Activated T-cell treated with anti-CD3 and anti-CD28 coated beads, Interleukin-2, amount 50 U/mL, for 48 hours (primary cell): ENCODE measurements around the gene HDX.
"Not testable (repeated sequence)": the region's sequence is repeated elsewhere in the genome, so short reads cannot be mapped to it uniquely, and the experiment has no call there.

ENCODE experiments used
- DNase-seq, 2 experiments: peaks; one replicate each; pipeline ENCODE4 v3.0.0-alpha.2; 2020

Gene HDX

DNA sequence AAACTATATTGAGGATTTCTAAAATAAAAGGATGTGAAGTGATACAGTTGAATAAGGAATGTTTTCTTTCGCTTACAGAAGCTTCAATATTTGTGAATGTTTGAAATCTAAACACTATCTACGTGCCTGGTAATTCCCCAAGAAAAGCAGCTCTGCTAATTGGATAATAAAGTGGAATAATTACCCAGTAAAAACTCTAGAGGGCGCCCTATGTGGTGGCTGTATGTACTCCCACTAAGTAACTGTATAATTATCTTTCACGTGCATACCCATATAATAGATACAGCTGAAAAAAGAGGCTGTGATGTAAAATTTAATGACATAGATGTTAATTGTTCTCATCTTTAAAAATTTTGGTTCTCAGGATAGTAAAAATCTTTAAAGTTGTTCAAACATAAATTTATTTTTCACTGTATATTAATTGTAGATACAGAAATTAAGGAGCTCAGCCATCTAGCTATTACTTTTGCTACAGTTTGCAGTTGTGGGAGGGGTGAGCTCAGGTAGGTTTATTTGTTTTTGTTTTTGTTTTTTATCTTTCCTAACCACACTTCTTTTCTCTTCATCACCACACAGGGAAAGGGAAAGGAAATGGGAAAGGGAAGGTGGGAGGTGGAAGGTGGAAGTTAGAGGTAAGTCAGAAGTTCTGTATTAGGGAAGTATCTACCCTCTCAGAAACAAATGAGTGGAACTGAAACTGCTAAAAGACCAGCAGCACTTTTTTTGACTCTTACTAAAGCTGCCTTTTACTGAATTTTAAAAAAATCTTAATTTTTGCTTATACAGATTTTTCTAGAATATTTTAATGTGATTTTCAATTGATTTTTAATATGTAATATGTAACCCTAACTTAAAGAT, 162.5 kb downstream of the HDX start:
- DNase-seq = no peak

DNA sequence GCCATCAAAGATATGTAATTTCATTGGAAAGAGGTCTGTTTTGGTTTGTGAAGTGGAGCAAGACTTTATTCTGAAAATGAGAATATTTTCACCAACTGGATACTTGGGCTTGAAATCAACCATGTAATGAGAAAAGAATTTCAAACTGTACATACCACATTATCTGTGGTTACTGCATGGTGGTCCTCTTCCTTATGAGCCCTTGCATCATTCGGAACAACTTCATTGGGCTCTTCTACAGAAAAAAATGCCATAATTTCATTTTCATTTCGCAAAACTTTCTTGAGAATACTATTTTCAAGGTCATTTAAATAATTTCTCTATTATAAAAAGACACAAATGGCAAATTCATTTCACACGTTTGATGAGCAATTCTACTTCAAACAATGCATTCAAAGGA, 165.6 kb downstream of the HDX start:
- DNase-seq = no peak

DNA sequence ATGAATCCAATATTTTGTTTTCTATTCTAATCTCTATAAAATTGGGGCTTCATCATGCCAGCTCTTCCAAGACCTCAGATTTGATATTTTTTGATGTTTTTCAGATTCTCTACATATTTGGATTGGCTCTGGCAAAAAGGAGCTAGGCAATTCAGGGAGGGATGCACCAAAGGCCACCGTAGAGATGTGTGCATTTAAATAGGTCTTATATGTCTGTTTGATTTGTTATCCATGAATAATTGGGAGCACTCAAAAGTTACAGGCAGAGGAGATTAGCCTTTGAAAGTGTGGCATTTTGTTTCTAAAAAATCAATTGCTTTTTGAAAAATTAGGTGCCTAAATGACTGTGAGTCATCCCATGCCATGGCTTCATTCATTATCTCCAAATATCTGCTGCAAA, 167.1 kb downstream of the HDX start:
- no peak for DNase-seq

DNA sequence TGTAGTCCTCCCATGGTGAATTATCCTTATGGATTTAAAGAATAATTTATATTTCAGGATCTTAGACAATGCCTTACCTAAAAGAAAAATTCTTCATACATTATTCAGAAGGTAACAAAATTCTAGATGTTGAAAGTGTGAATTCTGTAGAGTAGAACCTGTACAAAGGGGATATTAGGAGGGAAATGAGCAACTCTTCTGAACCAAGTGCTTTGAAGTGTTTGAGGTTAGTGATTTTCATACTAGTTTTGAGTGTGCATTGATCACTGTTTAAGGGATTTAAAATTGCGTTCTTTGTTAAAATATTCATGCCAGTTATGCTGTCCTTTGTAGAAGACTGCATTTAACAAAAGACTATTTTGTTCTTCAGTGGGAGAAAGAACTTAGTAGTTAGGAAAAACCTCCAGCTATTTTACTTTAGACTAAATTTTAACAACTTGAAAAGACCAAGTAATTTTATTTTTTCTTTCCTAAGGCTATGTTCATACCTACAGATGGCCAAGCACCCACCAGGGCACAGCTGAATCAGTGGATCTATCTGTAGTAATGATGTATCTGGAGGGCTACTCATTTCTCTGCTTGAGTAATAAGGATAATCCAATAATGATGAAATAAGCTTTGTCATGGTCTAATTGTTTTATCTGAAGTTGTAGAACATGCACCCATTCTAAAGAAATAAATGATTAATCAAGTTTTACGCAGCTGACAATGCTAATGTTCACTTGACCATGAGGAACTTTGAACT, 180.0 kb downstream of the HDX start:
- no peak for DNase-seq

DNA sequence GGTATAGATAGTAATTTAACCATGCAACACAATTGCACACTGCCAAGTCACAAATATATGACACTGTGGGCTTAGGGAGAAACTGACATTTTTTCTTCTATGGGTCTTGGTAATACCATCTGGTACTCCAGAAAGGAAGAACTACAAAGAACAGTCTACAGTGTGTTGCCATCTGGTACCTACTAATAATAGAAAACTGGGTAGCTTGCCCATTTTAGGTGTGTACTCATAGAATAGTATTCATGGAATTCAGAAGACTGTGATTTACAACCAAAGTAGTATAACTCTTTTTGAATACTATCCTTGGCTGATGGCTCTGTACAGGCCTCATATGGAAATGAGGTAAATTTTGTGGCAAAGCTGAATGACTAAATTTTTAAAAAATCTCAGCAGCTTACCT, 181.6 kb downstream of the HDX start:
- DNase-seq = no peak

DNA sequence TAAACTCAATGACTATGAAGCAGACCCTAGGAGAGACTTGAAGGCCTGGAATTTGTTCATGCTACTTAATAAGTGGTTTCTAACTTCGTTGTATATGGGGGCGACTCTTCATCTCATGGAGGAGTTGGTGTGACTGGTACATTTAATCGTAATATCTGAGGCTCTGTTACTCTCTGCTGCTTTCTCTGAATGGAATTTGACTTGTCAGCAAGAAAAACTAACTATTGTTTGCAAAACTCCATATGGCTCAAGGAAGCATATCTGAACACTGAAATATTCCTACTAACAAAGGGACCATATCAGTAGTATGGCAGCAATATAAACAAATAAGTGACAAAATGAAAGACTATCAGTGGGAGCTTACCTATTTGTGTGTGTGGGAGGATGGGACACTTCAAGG, 182.2 kb downstream of the HDX start:
- no peak for DNase-seq

DNA sequence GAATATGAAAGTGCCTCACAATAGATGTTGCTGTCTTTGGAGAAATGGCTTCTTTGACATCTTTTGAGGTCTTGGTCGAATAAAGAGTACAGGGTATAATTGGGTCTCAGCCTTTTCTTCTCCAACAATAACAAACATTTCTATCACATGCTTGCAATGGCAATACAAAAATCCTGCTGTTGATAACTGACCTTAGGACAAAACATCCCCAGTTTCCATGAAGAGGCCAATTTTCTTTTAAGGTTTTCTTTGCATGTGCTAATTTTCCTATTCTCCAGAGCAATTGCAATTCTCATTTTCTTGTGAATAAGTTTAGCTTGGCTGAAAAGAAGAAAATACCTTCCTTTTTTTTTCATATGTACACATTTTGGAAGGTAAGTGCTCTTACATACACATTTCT, 183.6 kb downstream of the HDX start:
- DNase-seq = no peak

- not testable (repeated sequence) for DNase-seq
These were observed 186.3 kb downstream of the HDX start for GRCh38 chrX:84315946-84316345.
